Subcutaneous preadipocyte (primary cell): ENCODE data around the gene CAMSAP1. TPM values are rescaled to one million over a fixed set of nuclear protein-coding genes. Genes with fewer than 3 reads are reported as not detected.

Experiments
- total RNA-seq: library from RNA; depleted of rRNA; stranded (reverse); fragments of >200 nt; gene quantifications from 2 replicates; pipeline ENCODE4 v1.2.3, GENCODE V29; 2012

CAMSAP1 gene, protein sequence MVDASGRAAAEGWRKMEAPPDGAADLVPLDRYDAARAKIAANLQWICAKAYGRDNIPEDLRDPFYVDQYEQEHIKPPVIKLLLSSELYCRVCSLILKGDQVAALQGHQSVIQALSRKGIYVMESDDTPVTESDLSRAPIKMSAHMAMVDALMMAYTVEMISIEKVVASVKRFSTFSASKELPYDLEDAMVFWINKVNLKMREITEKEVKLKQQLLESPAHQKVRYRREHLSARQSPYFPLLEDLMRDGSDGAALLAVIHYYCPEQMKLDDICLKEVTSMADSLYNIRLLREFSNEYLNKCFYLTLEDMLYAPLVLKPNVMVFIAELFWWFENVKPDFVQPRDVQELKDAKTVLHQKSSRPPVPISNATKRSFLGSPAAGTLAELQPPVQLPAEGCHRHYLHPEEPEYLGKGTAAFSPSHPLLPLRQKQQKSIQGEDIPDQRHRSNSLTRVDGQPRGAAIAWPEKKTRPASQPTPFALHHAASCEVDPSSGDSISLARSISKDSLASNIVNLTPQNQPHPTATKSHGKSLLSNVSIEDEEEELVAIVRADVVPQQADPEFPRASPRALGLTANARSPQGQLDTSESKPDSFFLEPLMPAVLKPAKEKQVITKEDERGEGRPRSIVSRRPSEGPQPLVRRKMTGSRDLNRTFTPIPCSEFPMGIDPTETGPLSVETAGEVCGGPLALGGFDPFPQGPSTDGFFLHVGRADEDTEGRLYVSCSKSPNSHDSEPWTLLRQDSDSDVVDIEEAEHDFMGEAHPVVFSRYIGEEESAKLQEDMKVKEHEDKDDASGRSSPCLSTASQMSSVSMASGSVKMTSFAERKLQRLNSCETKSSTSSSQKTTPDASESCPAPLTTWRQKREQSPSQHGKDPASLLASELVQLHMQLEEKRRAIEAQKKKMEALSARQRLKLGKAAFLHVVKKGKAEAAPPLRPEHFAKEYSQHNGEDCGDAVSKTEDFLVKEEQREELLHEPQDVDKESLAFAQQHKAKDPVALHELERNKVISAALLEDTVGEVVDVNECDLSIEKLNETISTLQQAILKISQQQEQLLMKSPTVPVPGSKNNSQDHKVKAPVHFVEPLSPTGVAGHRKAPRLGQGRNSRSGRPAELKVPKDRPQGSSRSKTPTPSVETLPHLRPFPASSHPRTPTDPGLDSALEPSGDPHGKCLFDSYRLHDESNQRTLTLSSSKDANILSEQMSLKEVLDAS (N-terminal part only)
- total RNA-seq: 14.0 and 21.3 TPM in 2 replicates

GRCh38 chr9:135907431-135908092 lies at the start of gene CAMSAP1:
Gene CAMSAP1 (minus strand): TSS chr9:135907546. CDS start chr9:135907159, 387 bp downstream.

Other genes with a start within 250 kb of the CAMSAP1 start
- not detected in 2 replicates for gene LCN9, start 244.2 kb downstream of the CAMSAP1 start, total RNA-seq
- not detected in 2 replicates for gene SOHLH1, start 208.1 kb downstream of the CAMSAP1 start, total RNA-seq
- not detected in 2 replicates for gene KCNT1, start 205.4 kb downstream of the CAMSAP1 start, total RNA-seq
- 23.1 and 29.1 TPM in 2 replicates for gene UBAC1, start 53.8 kb upstream of the CAMSAP1 start, total RNA-seq
- 15.8 and 25.6 TPM in 2 replicates for gene NACC2, start 187.7 kb upstream of the CAMSAP1 start, total RNA-seq
- gene TMEM250, start 211.3 kb upstream of the CAMSAP1 start, total RNA-seq: 38.2 and 50.4 TPM in 2 replicates